Tibial nerve (tissue), 3 donors: ENCODE results near the gene PUM1.

Experiments
- CTCF ChIP-seq, 5 experiments: fragments of 200-600 bp in 3 of 5; fragments of 450-650 bp in 2 of 5; sonication (generic) in 3 of 5; IDR thresholded peaks; one replicate each; pipeline ENCODE4 v1.5.1; 2016 to 2019; ENCODE audit warnings: antibody characterized with exemption in 5 of 5, mild to moderate bottlenecking in 3 of 5, moderate library complexity in 2 of 5
- POLR2A ChIP-seq, 2 donors: fragments of 450-650 bp; IDR thresholded peaks; one replicate each; pipeline ENCODE4 v1.6.1; 2017; ENCODE audit warnings: antibody characterized with exemption in 2 of 2, mild to moderate bottlenecking in 2 of 2, moderate library complexity in 2 of 2

GRCh38 chr1:31031330-31032143, 34.0 kb downstream of the PUM1 start:
- TF ChIP-seq CTCF (IDR thresholded peaks at IDR 0.05) (no peak), POLR2A (IDR thresholded peaks at IDR 0.05) (no peak)
